ENCODE data around the gene C16orf92.

Gene C16orf92

GRCh38 chr16:30063278-30063892 lies 40.4 kb downstream of the C16orf92 start:
- no peak for DNase-seq

- peak; percentile 78 for DNase-seq
Measured at GRCh38 chr16:30063893-30064728, 41.1 kb downstream of the C16orf92 start.

GRCh38 chr16:30064729-30065101 lies 41.7 kb downstream of the C16orf92 start:
- no peak for DNase-seq

GRCh38 chr16:30065102-30065942 lies 42.3 kb downstream of the C16orf92 start, which contains the start of gene ALDOA:
Gene ALDOA, plus strand, starts transcription at chr16:30065760. Its CDS starts 1,138 bp downstream, at chr16:30066898.
- DNase-seq, result peak; percentile 96

GRCh38 chr16:30065943-30066760 lies 43.2 kb downstream of the C16orf92 start:
- peak; percentile 37 for DNase-seq

- no peak for DNase-seq
Measured at GRCh38 chr16:30066761-30067583, 44.0 kb downstream of the C16orf92 start.

- DNase-seq, result no peak
Measured at GRCh38 chr16:30067584-30067916, 44.6 kb downstream of the C16orf92 start.

GRCh38 chr16:30068333-30068732 lies 45.3 kb downstream of the C16orf92 start:
- no peak for DNase-seq

- peak; percentile 55 for DNase-seq
Measured at GRCh38 chr16:30068750-30069610, 46.0 kb downstream of the C16orf92 start.

GRCh38 chr16:30069611-30070462 lies 46.8 kb downstream of the C16orf92 start:
- DNase-seq, result no peak

- DNase-seq, result no peak
Measured at GRCh38 chr16:30070490-30070889, 47.5 kb downstream of the C16orf92 start.
